Stomach (tissue), 9 donors: Measurements from ENCODE around the gene PYGO2. TPM values are rescaled to one million over a fixed set of nuclear protein-coding genes. Genes with fewer than 3 reads are reported as not detected.
A peak's percentile ranks its signal among the peaks of the same experiment; 100 is the strongest.

ENCODE experiments used
- DNase-seq, 2 donors: peaks; one replicate each; pipeline versions ENCODE4 v3.0.0 to v3.0.0-alpha.2; 2013 to 2019
- H3K27ac ChIP-seq, 5 donors: fragments of 200-600 bp in 4 of 5; sonication (generic) in 4 of 5; one replicate each; pipeline ENCODE4 v1.5.1; 2013 to 2019; ENCODE audit warnings: mild to moderate bottlenecking in 1 of 5, moderate library complexity in 1 of 5
- H3K27me3 ChIP-seq, 3 donors: fragments of 200-600 bp; sonication (generic); one replicate each; pipeline ENCODE4 v1.5.1; 2017 to 2019; ENCODE audit warnings: mixed run types in 1 of 3
- H3K36me3 ChIP-seq, 4 donors: fragments of 200-600 bp; sonication (generic); 1 replicate in 3 of 4; 2 replicates in 1 of 4; pipeline ENCODE4 v1.5.1; 2016 to 2019
- H3K4me1 ChIP-seq, 4 donors: fragments of 200-600 bp; sonication (generic); one replicate each; pipeline ENCODE4 v1.5.1; 2016 to 2019
- H3K4me3 ChIP-seq, 4 donors: fragments of 200-600 bp; sonication (generic) in 3 of 4; one replicate each; pipeline ENCODE4 v1.5.1; 2016 to 2019; ENCODE audit warnings: mild to moderate bottlenecking in 1 of 4
- H3K9me3 ChIP-seq, 4 donors: fragments of 200-600 bp; sonication (generic); one replicate each; pipeline ENCODE4 v1.5.1; 2016 to 2019
- CTCF ChIP-seq, 7 experiments: fragments of 450-650 bp in 4 of 7; fragments of 200-600 bp in 3 of 7; sonication (generic) in 3 of 7; IDR thresholded peaks; one replicate each; pipeline ENCODE4 v1.5.1; 2016 to 2019; ENCODE audit warnings: antibody characterized with exemption in 7 of 7, control low read depth in 2 of 7, mild to moderate bottlenecking in 1 of 7
- EP300 ChIP-seq: sonication (generic); formaldehyde crosslinking; IDR thresholded peaks from one replicate; pipeline ENCODE4 v1.6.1; 2017; ENCODE audit warnings: antibody characterized with exemption
- POLR2A ChIP-seq, 4 donors: fragments of 450-650 bp; IDR thresholded peaks; one replicate each; pipeline ENCODE4 v1.6.1; 2016; ENCODE audit warnings: antibody characterized with exemption in 4 of 4, control low read depth in 2 of 4, mild to moderate bottlenecking in 1 of 4, moderate library complexity in 1 of 4
- POLR2AphosphoS5 ChIP-seq, 3 donors: sonication (generic); formaldehyde crosslinking; IDR thresholded peaks; one replicate each; pipeline ENCODE4 v1.6.1; 2016; ENCODE audit warnings: antibody characterized with exemption in 3 of 3
- WGBS, 5 donors: extraction: QIAGEN DNeasy Blood & Tissue Kit in 3 of 5; methylation state at CpG; one replicate each; pipeline versions ENCODE4 v1.1.5 to v1.1.7; 2013 to 2018; 5-methylcytosine and 5-hydroxymethylcytosine counted together
- intact Hi-C: fragments of 100-400 bp; cut with DNase I; formaldehyde crosslinking; loops from one replicate; pipeline ENCODE4 v1.15.1; 2023; ENCODE audit warnings: low total_unique reads
- polyA plus RNA-seq, 3 donors: library from polyadenylated mRNA; stranded (reverse); fragments of 200-250 nt; gene quantifications; one replicate each; pipeline ENCODE4 v1.2.3, GENCODE V29; 2013
- total RNA-seq, 5 donors: library from RNA; depleted of rRNA; stranded (reverse); fragments of >200 nt; gene quantifications; one replicate each; pipeline versions ENCODE4 v1.1.0 to v1.2.3, GENCODE V29; 2014 to 2016
- donor health status: healthy with polysubstance abuse.
- donor health status: Bipolar disorder and iron deficiency.
- donor health status: healthy.

The PYGO2 gene
- total and polyA plus RNA-seq, 8 donors = 8.1 to 75.3 (median 19.7) TPM

DNA sequence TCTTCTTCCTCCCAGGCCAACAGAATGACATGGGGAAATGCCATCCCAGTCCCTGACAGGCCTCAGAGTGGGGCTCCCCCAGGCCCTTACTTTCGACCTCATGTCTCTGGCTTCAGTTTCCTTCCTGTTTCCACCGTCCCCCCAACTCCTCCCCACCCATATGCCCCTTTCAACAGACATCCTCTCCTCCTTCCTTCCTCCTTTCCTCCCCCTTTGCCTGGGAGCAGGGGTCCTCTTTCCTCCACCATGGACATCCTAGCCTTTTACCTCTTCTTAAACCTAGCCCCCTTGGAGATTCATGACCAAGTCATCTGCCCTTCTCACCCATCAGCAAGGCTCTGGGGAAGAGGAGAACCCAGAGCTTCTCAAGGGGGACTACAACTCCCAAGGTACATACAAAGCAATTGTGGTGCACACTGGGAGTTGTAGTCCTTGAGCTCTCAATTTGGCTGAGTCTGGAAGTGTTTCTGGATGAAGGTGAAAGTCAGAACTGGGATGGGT lies 45.1 kb upstream of the PYGO2 start:
- WGBS, 5 donors = 28 to 40% (median 34%) methylated on average over 2 of the region's 2 CpGs
- H3K27ac ChIP-seq = peak overlapping the region; percentile 96 to 100 (median 99)
- H3K9me3 ChIP-seq = no peaks in the 10 kb centered on the region
- peaks cover 77 to 81% (median 79%) of the 10 kb centered on the region in 4 donors for H3K4me1 ChIP-seq
- peak overlapping the region in 3 of 4 donors; percentile 19 to 90 (median 78) for H3K4me3 ChIP-seq
- TF ChIP-seq CTCF (IDR thresholded peaks at IDR 0.05) (no peak), POLR2A (IDR thresholded peaks at IDR 0.05) (no peak), POLR2AphosphoS5 (IDR thresholded peaks at IDR 0.05) (no peak), EP300 (no peak)
- no peaks in the 10 kb centered on the region for H3K27me3 ChIP-seq
- DNase-seq = peak in 1 of 2 donors; percentile 78
- H3K36me3 ChIP-seq = peaks cover 0 to 18% (median 9%) of the 10 kb centered on the region in 4 donors
- intact Hi-C loops = no loop called here

DNA sequence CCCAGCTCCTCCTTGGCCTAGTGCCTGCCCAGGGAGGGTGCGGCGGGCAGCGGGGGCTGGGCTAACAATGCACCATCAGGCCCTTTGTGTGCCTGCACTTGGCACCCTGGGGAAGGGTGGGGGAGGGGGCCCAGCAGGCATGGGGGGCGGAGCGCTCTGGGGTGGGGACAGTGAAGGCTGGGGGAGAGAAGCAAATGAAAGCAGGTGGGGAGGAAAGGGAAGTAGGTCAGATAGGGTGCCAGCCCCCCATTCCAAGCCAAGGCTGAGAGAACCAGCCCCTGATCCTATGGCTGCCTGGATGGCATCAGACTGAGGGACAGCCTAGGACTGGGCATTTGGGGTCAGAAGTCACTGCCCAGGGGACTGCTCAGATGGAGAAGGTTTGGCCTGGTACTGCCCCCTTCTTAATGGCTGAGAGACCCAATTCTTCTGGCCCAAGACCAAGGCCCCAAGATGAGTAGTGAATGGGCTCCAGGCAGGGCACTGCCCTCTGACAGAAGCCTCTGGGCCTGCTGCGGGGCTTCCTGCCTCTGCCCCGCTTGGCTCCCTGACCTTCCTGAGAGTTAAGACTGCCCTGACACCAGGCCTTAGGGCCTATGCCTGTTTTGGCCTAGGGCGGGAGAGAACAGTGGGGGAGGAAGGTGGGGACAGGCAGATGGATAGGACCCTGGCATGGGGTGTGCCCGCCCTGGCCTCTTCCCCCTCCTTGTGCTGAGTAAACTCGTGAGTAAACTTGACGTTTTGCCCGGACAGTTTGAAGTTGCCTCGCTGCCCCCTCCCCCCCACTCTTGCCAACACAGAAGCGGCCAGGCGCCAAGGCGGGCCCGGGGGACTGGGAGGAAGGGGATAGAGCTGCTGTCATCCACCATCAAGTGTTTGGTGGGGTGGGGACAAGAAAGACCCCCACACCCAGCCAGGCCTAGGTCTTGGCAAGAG lies 43.8 kb upstream of the PYGO2 start:
- H3K36me3 ChIP-seq = peaks cover 0 to 5% (median 0%) of the 10 kb centered on the region in 4 donors
- no peaks in the 10 kb centered on the region for H3K27me3 ChIP-seq

GRCh38 chr1:155004352-155005075 lies 42.9 kb upstream of the PYGO2 start:
- 23 to 28% (median 27%) methylated on average over 4 to 5 of the region's 5 CpGs for whole genome bisulfite sequencing, 5 donors
- Histone ChIP-seq H3K9me3 (no peaks in the 10 kb centered on the region), H3K4me3 (peak overlapping the region; percentile 78 to 90 (median 85)), H3K36me3 (peaks cover 0 to 5% (median 0%) of the 10 kb centered on the region in 4 donors), H3K27me3 (no peaks in the 10 kb centered on the region), H3K27ac (peak overlapping the region; percentile 96 to 100 (median 99)), H3K4me1 (peaks cover 64 to 70% (median 66%) of the 10 kb centered on the region in 4 donors)
- TF ChIP-seq EP300 (no peak), CTCF (IDR thresholded peaks at IDR 0.05) (no peak), POLR2A (IDR thresholded peaks at IDR 0.05) (no peak), POLR2AphosphoS5 (IDR thresholded peaks at IDR 0.05) (no peak)
- intact Hi-C loops = no loop called here
- no peak for DNase-seq

More for the DNA sequence above, 43.8 kb upstream of the PYGO2 start:
- peak overlapping the region; percentile 78 to 90 (median 85) for H3K4me3 ChIP-seq
- intact Hi-C loops = no loop called here
- peak overlapping the region; percentile 96 to 100 (median 99) for H3K27ac ChIP-seq
- peaks cover 64 to 70% (median 66%) of the 10 kb centered on the region in 4 donors for H3K4me1 ChIP-seq
- no peaks in the 10 kb centered on the region for H3K9me3 ChIP-seq
- peak; percentile 64 to 87 for DNase-seq
- TF ChIP-seq POLR2A (IDR thresholded peaks at IDR 0.05) (peak in 1 of 4 donors; percentile 18), EP300 (no peak), CTCF (IDR thresholded peaks at IDR 0.05) (no peak), POLR2AphosphoS5 (IDR thresholded peaks at IDR 0.05) (peak in 2 of 3 donors; percentile 46 to 47)
- WGBS, 5 donors = 26 to 50% (median 29%) methylated on average over 15 to 17 of the region's 17 CpGs
